Kidney (tissue), 14 donors: Measurements from ENCODE around the gene ADAMTS13. TPM values are rescaled to one million over a fixed set of nuclear protein-coding genes. Genes with fewer than 3 reads are reported as not detected.

ENCODE experiments used
- DNase-seq, 5 donors: peaks; one replicate each; pipeline ENCODE4 v3.0.0-alpha.2; 2013 to 2020
- FAIRE-seq: peaks from 2 replicates; lab custom pipeline; 2012; peaks lifted over from hg19 to GRCh38; lab: Jason Lieb, UNC
- H3K27ac ChIP-seq, 2 donors: one replicate each; pipeline ENCODE4 v1.7.0; 2013; ENCODE audit warnings: low read depth in 2 of 2, low read length in 2 of 2, inconsistent platforms in 1 of 2
- H3K27me3 ChIP-seq: one replicate; pipeline ENCODE4 v1.7.1; 2013; ENCODE audit warnings: low read length, inconsistent platforms; ENCODE audit not compliant: control insufficient read depth, insufficient read depth
- H3K36me3 ChIP-seq, 3 donors: one replicate each; pipeline versions ENCODE4 v1.7.0 to v1.7.1; 2013; ENCODE audit warnings: low read length in 3 of 3, control low read depth in 1 of 3, inconsistent platforms in 1 of 3; ENCODE audit not compliant: insufficient read depth in 3 of 3, control insufficient read depth in 2 of 3
- H3K4me1 ChIP-seq, 3 donors: one replicate each; pipeline versions ENCODE4 v1.7.0 to v1.7.1; 2013; ENCODE audit warnings: low read length in 3 of 3, inconsistent platforms in 1 of 3, low read depth in 1 of 3; ENCODE audit not compliant: control insufficient read depth in 2 of 3, insufficient read depth in 2 of 3
- H3K4me3 ChIP-seq, 3 donors: one replicate each; pipeline versions ENCODE4 v1.7.0 to v1.8.1; 2013; ENCODE audit warnings: low read length in 3 of 3, control low read depth in 1 of 3, inconsistent platforms in 1 of 3
- H3K9ac ChIP-seq, 3 donors: one replicate each; pipeline versions ENCODE4 v1.7.0 to v1.7.1; 2013; ENCODE audit warnings: low read length in 3 of 3, control low read depth in 1 of 3, inconsistent platforms in 1 of 3
- H3K9me3 ChIP-seq, 3 donors: one replicate each; pipeline versions ENCODE4 v1.7.0 to v1.7.1; 2013; ENCODE audit warnings: low read length in 3 of 3, control low read depth in 1 of 3, inconsistent platforms in 1 of 3; ENCODE audit not compliant: control insufficient read depth in 2 of 3, insufficient read depth in 1 of 3
- intact Hi-C: fragments of 100-400 bp; cut with DNase I; formaldehyde crosslinking; loops from one replicate; pipeline ENCODE4 v1.11.1; 2022
- polyA plus RNA-seq: library from polyadenylated mRNA; stranded (reverse); fragments of 350-450 nt; fragmentation: Illumina TruSeq; extraction: RNeasy Lipid Tissue Mini Kit (QIAGEN cat#74804); gene quantifications from one replicate; pipeline ENCODE4 v1.2.3, GENCODE V29; 2014; ENCODE audit warnings: low read depth, low replicate concordance; ENCODE audit not compliant: insufficient read depth
- total RNA-seq: library from RNA; stranded (reverse); fragmentation: NEBNext Ultra II Directional; extraction: Animal tissue kit (Norgen Biotek cat#: 25700); gene quantifications from one replicate; pipeline ENCODE4 v1.2.1, GENCODE V29; 2021
- TF ChIP-seq, protein P1 (sequence below): IDR thresholded peaks from 3 replicates; pipeline ENCODE4 v1.5.1; 2012; ENCODE audit warnings: mild to moderate bottlenecking, moderate library complexity, borderline replicate concordance; ENCODE audit not compliant: insufficient read depth; ENCODE audit errors: extremely low read depth
- donor health status: control.
- donor health status: control.
- donor health status: control.
- donor health status: control.
- donor health status: control.
- donor health status: DM: yes; HTN: yes; CAD: no.
- donor health status: Normal renal cell carcinoma (clear cell type).

ADAMTS13 gene
- total and polyA plus RNA-seq, 2 donors from 2014 or later, result 3.1 to 3.6 TPM

- Histone ChIP-seq H3K4me3 (no peak overlapping the region), H3K9ac (no peak overlapping the region), H3K4me1 (no peaks in the 10 kb centered on the region), H3K27ac (no peak overlapping the region), H3K27me3 (no peaks in the 10 kb centered on the region), H3K9me3 (no peaks in the 10 kb centered on the region), H3K36me3 (no peaks in the 10 kb centered on the region)
- no peak for FAIRE-seq
- no peak for DNase-seq
- intact Hi-C loops, result no loop called here
- TF ChIP-seq, protein P1, sequence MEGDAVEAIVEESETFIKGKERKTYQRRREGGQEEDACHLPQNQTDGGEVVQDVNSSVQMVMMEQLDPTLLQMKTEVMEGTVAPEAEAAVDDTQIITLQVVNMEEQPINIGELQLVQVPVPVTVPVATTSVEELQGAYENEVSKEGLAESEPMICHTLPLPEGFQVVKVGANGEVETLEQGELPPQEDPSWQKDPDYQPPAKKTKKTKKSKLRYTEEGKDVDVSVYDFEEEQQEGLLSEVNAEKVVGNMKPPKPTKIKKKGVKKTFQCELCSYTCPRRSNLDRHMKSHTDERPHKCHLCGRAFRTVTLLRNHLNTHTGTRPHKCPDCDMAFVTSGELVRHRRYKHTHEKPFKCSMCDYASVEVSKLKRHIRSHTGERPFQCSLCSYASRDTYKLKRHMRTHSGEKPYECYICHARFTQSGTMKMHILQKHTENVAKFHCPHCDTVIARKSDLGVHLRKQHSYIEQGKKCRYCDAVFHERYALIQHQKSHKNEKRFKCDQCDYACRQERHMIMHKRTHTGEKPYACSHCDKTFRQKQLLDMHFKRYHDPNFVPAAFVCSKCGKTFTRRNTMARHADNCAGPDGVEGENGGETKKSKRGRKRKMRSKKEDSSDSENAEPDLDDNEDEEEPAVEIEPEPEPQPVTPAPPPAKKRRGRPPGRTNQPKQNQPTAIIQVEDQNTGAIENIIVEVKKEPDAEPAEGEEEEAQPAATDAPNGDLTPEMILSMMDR, result no peak
These were observed 17.2 kb downstream of the ADAMTS13 start for GRCh38 chr9:133439337-133439736.

DNA sequence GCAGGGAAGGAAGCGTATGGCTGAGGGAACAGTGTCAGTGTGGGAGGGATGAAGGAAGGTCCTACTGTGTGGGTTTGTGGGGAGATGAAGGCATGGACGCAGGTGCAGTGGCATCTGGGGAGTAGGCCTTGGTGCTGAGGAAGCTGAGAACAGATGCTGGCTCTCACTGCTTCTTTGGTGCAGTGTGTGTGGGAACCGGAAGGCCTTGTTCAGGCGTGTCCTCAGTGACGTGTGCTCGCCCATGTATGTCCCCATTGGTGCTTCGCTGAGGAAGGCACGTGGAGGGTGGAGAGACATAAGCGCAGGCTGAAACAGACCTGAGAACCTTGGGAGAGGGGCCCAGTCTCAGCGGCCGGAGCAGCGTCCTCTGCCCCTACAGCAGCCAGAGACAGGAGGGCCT, 18.7 kb downstream of the ADAMTS13 start:
- H3K36me3 ChIP-seq, result no peaks in the 10 kb centered on the region
- intact Hi-C loops, result no loop called here

DNA sequence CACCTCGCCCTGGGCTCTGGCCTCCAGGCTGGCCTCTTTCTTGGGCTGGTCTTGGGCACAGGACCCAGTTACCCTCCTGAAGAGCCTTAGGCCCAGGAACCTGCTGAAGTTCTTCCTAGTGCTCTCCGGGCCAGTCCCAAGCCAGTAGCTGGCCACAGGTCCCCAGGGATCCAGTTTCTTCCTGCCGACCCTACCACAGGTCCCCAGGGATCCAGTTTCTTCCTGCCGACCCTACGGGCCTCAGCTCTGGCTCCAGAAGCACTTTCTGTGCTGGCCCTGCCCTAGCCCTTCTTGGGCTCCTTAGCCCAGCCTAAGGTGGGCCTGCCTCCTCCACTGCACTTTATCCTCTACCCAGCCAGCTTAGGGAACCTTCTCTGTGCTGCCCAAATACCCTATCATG, 19.4 kb downstream of the ADAMTS13 start:
- intact Hi-C loops, result no loop called here

More for the DNA sequence above, 18.7 kb downstream of the ADAMTS13 start:
- H3K27ac ChIP-seq, result no peak overlapping the region
- TF ChIP-seq, protein P1, result no peak
- H3K27me3 ChIP-seq, result no peaks in the 10 kb centered on the region
- no peaks in the 10 kb centered on the region for H3K4me1 ChIP-seq
- DNase-seq, result no peak
- H3K9me3 ChIP-seq, result no peaks in the 10 kb centered on the region
- H3K9ac ChIP-seq, result no peak overlapping the region
- no peak for FAIRE-seq
- H3K4me3 ChIP-seq, result no peak overlapping the region

More for the DNA sequence above, 19.4 kb downstream of the ADAMTS13 start:
- Histone ChIP-seq H3K4me1 (no peaks in the 10 kb centered on the region), H3K9me3 (no peaks in the 10 kb centered on the region), H3K9ac (no peak overlapping the region), H3K27ac (no peak overlapping the region), H3K36me3 (no peaks in the 10 kb centered on the region), H3K4me3 (no peak overlapping the region), H3K27me3 (no peaks in the 10 kb centered on the region)
- TF ChIP-seq, protein P1, result no peak
- FAIRE-seq (no peak), DNase-seq (no peak)
